WTC11 (cell line): ENCODE measurements around the gene P3H4. TPM values are rescaled to one million over a fixed set of nuclear protein-coding genes. Genes with fewer than 3 reads are reported as not detected.

Source experiments
- ATAC-seq: fragments of 200-7000 bp; cut with Tn5 transposase; 2 replicates; pipeline ENCODE4 v1.10.0; 2021; ENCODE audit warnings: mild to moderate bottlenecking, moderate library complexity
- CTCF ChIA-PET: fragments of 300-600 bp; sonication (Branson Sonifier 250); formaldehyde crosslinking; loops from one replicate; lab custom pipeline; 2021; ENCODE audit warnings: antibody characterized with exemption; lab: Charles Lee
- POLR2A ChIA-PET: fragments of 350-600 bp; sonication (Branson Sonifier 250); formaldehyde crosslinking; loops from one replicate; lab custom pipeline; 2021; ENCODE audit warnings: antibody characterized with exemption; lab: Charles Lee
- DNase-seq: peaks from one replicate; pipeline ENCODE4 v3.0.0; 2021; ENCODE audit warnings: low spot score
- H3K27ac Mint-ChIP-seq: 2 replicates; pipeline ENCODE4 v1.8.0; 2021; ENCODE audit warnings: mixed read lengths
- H3K27me3 Mint-ChIP-seq: 2 replicates; pipeline ENCODE4 v1.8.0; 2021; ENCODE audit warnings: low read depth, mild to moderate bottlenecking, moderate library complexity, mixed read lengths
- H3K36me3 Mint-ChIP-seq: 2 replicates; pipeline ENCODE4 v1.8.0; 2021; ENCODE audit warnings: mixed read lengths
- H3K4me1 Mint-ChIP-seq: 2 replicates; pipeline ENCODE4 v1.8.0; 2022; ENCODE audit warnings: mixed read lengths
- H3K4me3 Mint-ChIP-seq: 2 replicates; pipeline ENCODE4 v1.8.0; 2021; ENCODE audit warnings: mild to moderate bottlenecking, moderate library complexity, mixed read lengths
- H3K9me3 Mint-ChIP-seq: 2 replicates; pipeline ENCODE4 v1.8.0; 2021; ENCODE audit warnings: mixed read lengths
- ARID4B ChIP-seq: sonication (generic); formaldehyde crosslinking; IDR thresholded peaks from 2 replicates; pipeline ENCODE4 v1.8.0; 2023; ENCODE audit warnings: missing genetic modification reagents, mild to moderate bottlenecking, borderline replicate concordance
- CDX4 ChIP-seq: fragments of 250-450 bp; sonication (Bioruptor Pico); IDR thresholded peaks from 2 replicates; pipeline ENCODE4 v1.9.0; 2021; ENCODE audit warnings: moderate library complexity, mild to moderate bottlenecking, inconsistent platforms, borderline replicate concordance
- E2F1 ChIP-seq: sonication (generic); formaldehyde crosslinking; IDR thresholded peaks from 2 replicates; pipeline ENCODE4 v1.8.0; 2022; ENCODE audit warnings: mild to moderate bottlenecking, missing genetic modification reagents
- ELF4 ChIP-seq: sonication (generic); formaldehyde crosslinking; IDR thresholded peaks from 2 replicates; pipeline ENCODE4 v1.8.1; 2022; ENCODE audit warnings: low read depth, mild to moderate bottlenecking, moderate library complexity, missing genetic modification reagents
- ETV6 ChIP-seq: sonication (generic); formaldehyde crosslinking; IDR thresholded peaks from 2 replicates; pipeline ENCODE4 v1.8.1; 2022; ENCODE audit warnings: mild to moderate bottlenecking, missing genetic modification reagents
- FOXJ3 ChIP-seq: sonication (generic); formaldehyde crosslinking; IDR thresholded peaks from 2 replicates; pipeline ENCODE4 v1.9.0; 2021; ENCODE audit warnings: missing genetic modification reagents, mild to moderate bottlenecking, borderline replicate concordance
- FOXK1 ChIP-seq: sonication (generic); formaldehyde crosslinking; IDR thresholded peaks from 2 replicates; pipeline ENCODE4 v1.8.0; 2022; ENCODE audit warnings: mild to moderate bottlenecking, moderate library complexity, missing genetic modification reagents
- GTF2I ChIP-seq: fragments of 250-450 bp; sonication (Bioruptor Pico); conservative IDR thresholded peaks from 2 replicates; pipeline ENCODE4 v1.4.0; 2021; ENCODE audit warnings: mild to moderate bottlenecking
- JUN ChIP-seq: sonication (generic); formaldehyde crosslinking; IDR thresholded peaks from 2 replicates; pipeline ENCODE4 v1.8.0; 2023; ENCODE audit warnings: mild to moderate bottlenecking, missing genetic modification reagents
- NR1H2 ChIP-seq: sonication (generic); formaldehyde crosslinking; IDR thresholded peaks from 2 replicates; pipeline ENCODE4 v1.9.0; 2021; ENCODE audit warnings: mild to moderate bottlenecking, moderate library complexity, missing genetic modification reagents
- OVOL2 ChIP-seq: fragments of 250-450 bp; sonication (Bioruptor Pico); IDR thresholded peaks from 2 replicates; pipeline ENCODE4 v1.9.0; 2021; ENCODE audit warnings: mild to moderate bottlenecking, borderline replicate concordance
- RELA ChIP-seq: sonication (generic); formaldehyde crosslinking; IDR thresholded peaks from 2 replicates; pipeline ENCODE4 v1.8.1; 2022; ENCODE audit warnings: missing genetic modification reagents, mild to moderate bottlenecking, borderline replicate concordance
- SOX15 ChIP-seq: fragments of 250-450 bp; sonication (Bioruptor Pico); IDR thresholded peaks from 2 replicates; pipeline ENCODE4 v1.9.0; 2021; ENCODE audit warnings: mild to moderate bottlenecking
- STAT6 ChIP-seq: sonication (generic); formaldehyde crosslinking; conservative IDR thresholded peaks from 2 replicates; pipeline ENCODE4 v1.8.1; 2023; ENCODE audit warnings: mild to moderate bottlenecking, low read depth, missing genetic modification reagents, moderate library complexity
- ZBTB43 ChIP-seq: sonication (generic); formaldehyde crosslinking; IDR thresholded peaks from 2 replicates; pipeline ENCODE4 v1.8.1; 2023; ENCODE audit warnings: mild to moderate bottlenecking, missing genetic modification reagents
- ZNF396 ChIP-seq: fragments of 250-450 bp; sonication (Bioruptor Pico); IDR thresholded peaks from 2 replicates; pipeline ENCODE4 v1.8.0; 2021; ENCODE audit warnings: mild to moderate bottlenecking, moderate library complexity, borderline replicate concordance
- ZNF416 ChIP-seq: fragments of 250-450 bp; sonication (Bioruptor Pico); IDR thresholded peaks from 2 replicates; pipeline ENCODE4 v1.9.0; 2021; ENCODE audit warnings: mild to moderate bottlenecking, inconsistent platforms
- ZNF423 ChIP-seq: fragments of 250-450 bp; sonication (Bioruptor Pico); IDR thresholded peaks from 2 replicates; pipeline ENCODE4 v2.1.2; 2022; ENCODE audit warnings: mild to moderate bottlenecking, moderate library complexity
- total RNA-seq: library from RNA; stranded (reverse); gene quantifications from 3 replicates; pipeline ENCODE4 v1.2.3, GENCODE V29; 2021
- TF ChIP-seq, protein P1 (sequence below): sonication (generic); formaldehyde crosslinking; IDR thresholded peaks from 2 replicates; pipeline ENCODE4 v1.8.0; 2023; ENCODE audit warnings: mild to moderate bottlenecking, missing genetic modification reagents
- TF ChIP-seq, protein P2 (sequence below): fragments of 250-450 bp; sonication (Bioruptor Pico); IDR thresholded peaks from 2 replicates; pipeline ENCODE4 v1.8.0; 2021; ENCODE audit warnings: mild to moderate bottlenecking

P3H4 gene
- total RNA-seq, 1 experiment from 2014 or later: 32.1 TPM

GRCh38 chr17:41771389-41772206 is 40.2 kb downstream of the P3H4 start (continued):
- TF ChIP-seq STAT6 (CRISPR knock-in tag): no peak

GRCh38 chr17:41769985-41770384 is 41.8 kb downstream of the P3H4 start:
- ChIA-PET POLR2A (interaction anchor here (0.6 kb wide), 1 partner anchor 14 kb away, joined by 7 read pairs; no protein-coding TSS in a partner anchor), CTCF (interaction anchor here (1.4 kb wide), 1 partner anchor 15 kb away, joined by 6 read pairs; no protein-coding TSS in a partner anchor)
- ATAC-seq: no peak
- H3K27ac Mint-ChIP-seq: peak overlapping the region; percentile 54
- no peak overlapping the region for H3K4me3 Mint-ChIP-seq
- DNase-seq: no peak
- no peaks in the 10 kb centered on the region for H3K9me3 Mint-ChIP-seq
- peaks cover 34% of the 10 kb centered on the region for H3K4me1 Mint-ChIP-seq
- TF ChIP-seq FOXJ3 (no peak), JUN (no peak), ZBTB43 (CRISPR knock-in tag) (no peak), CDX4 (CRISPR knock-in tag) (no peak), SOX15 (no peak), ZNF423 (CRISPR knock-in tag) (no peak), GTF2I (no peak), ETV6 (CRISPR knock-in tag) (no peak), NR1H2 (CRISPR knock-in tag) (no peak), E2F1 (CRISPR knock-in tag) (no peak), OVOL2 (CRISPR knock-in tag) (no peak), FOXK1 (CRISPR knock-in tag) (no peak), ELF4 (CRISPR knock-in tag) (no peak), ZNF396 (CRISPR knock-in tag) (no peak), RELA (CRISPR knock-in tag) (no peak), ZNF416 (CRISPR knock-in tag) (no peak), ARID4B (CRISPR knock-in tag) (no peak)
- TF ChIP-seq, protein P1, sequence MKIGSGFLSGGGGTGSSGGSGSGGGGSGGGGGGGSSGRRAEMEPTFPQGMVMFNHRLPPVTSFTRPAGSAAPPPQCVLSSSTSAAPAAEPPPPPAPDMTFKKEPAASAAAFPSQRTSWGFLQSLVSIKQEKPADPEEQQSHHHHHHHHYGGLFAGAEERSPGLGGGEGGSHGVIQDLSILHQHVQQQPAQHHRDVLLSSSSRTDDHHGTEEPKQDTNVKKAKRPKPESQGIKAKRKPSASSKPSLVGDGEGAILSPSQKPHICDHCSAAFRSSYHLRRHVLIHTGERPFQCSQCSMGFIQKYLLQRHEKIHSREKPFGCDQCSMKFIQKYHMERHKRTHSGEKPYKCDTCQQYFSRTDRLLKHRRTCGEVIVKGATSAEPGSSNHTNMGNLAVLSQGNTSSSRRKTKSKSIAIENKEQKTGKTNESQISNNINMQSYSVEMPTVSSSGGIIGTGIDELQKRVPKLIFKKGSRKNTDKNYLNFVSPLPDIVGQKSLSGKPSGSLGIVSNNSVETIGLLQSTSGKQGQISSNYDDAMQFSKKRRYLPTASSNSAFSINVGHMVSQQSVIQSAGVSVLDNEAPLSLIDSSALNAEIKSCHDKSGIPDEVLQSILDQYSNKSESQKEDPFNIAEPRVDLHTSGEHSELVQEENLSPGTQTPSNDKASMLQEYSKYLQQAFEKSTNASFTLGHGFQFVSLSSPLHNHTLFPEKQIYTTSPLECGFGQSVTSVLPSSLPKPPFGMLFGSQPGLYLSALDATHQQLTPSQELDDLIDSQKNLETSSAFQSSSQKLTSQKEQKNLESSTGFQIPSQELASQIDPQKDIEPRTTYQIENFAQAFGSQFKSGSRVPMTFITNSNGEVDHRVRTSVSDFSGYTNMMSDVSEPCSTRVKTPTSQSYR (CRISPR knock-in tag): no peak
- TF ChIP-seq, protein P2, sequence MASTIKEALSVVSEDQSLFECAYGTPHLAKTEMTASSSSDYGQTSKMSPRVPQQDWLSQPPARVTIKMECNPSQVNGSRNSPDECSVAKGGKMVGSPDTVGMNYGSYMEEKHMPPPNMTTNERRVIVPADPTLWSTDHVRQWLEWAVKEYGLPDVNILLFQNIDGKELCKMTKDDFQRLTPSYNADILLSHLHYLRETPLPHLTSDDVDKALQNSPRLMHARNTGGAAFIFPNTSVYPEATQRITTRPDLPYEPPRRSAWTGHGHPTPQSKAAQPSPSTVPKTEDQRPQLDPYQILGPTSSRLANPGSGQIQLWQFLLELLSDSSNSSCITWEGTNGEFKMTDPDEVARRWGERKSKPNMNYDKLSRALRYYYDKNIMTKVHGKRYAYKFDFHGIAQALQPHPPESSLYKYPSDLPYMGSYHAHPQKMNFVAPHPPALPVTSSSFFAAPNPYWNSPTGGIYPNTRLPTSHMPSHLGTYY (CRISPR knock-in tag): no peak
- peaks cover 44% of the 10 kb centered on the region for H3K36me3 Mint-ChIP-seq
- H3K27me3 Mint-ChIP-seq: no peaks in the 10 kb centered on the region
